T-helper 22 cell (primary cell): ENCODE results near the gene SDHB.

Source experiments
- DNase-seq: peaks from one replicate; pipeline ENCODE4 v3.0.0-alpha.2; 2020; ENCODE audit warnings: low read depth

SDHB gene

DNA sequence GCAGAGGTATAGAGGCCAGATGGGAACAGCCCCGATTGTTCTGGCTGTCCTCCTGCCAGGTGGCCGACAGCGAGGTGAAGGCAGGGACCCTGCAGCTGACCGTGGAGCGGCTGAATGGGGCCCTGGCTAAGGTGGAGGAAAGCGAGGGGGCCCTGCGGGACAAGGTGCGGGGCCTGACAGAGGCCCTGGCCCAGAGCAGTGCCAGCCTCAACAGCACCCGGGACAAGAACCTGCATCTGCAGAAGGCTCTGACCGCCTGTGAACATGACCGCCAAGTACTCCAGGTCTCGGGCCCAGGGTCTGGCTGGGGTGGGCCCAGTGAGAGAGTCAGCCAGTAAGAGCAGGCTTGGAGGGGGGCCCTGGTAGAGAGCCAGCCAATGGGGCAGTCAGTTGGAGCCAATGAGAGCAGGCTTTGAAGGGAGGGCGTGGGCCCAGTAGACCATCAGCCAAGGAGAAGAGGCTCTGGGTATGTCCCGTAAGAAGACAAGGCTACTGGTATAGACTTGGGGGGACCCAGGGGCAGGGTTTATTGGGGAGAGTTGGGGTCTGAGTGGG, 84.7 kb downstream of the SDHB start:
- no peak for DNase-seq
